Occipital lobe (tissue), 2 donors: ENCODE measurements around the gene ULBP3. TPM values are rescaled to one million over a fixed set of nuclear protein-coding genes. Genes with fewer than 3 reads are reported as not detected.
"Not testable (repeated sequence)": the region's sequence is repeated elsewhere in the genome, so short reads cannot be mapped to it uniquely, and the experiment has no call there.

Source experiments
- DNase-seq: peaks from one replicate; lab custom pipeline; 2025; lab: John Stamatoyannopoulos, UW
- total RNA-seq: library from RNA; depleted of rRNA; stranded (reverse); fragments of >200 nt; gene quantifications from one replicate; pipeline ENCODE4 v1.2.3, GENCODE V29; 2014

ULBP3 gene
- total RNA-seq, 1 donor from 2014 or later, result 6.2 TPM

GRCh38 chr6:150076196-150076893, 7.4 kb upstream of the ULBP3 start:
- no peak for DNase-seq

- no peak for DNase-seq
Measured at GRCh38 chr6:150075034-150075421, 6.1 kb upstream of the ULBP3 start.

- not testable (repeated sequence) for DNase-seq
Measured at GRCh38 chr6:150074396-150075033, 5.6 kb upstream of the ULBP3 start.

GRCh38 chr6:150072201-150072600, 3.3 kb upstream of the ULBP3 start:
- no peak for DNase-seq

- no peak for DNase-seq
Measured at GRCh38 chr6:150070236-150070818, 1.4 kb upstream of the ULBP3 start.

GRCh38 chr6:150069706-150070105, 785 bp upstream of the ULBP3 start:
- no peak for DNase-seq

- DNase-seq, result no peak
Measured at GRCh38 chr6:150068151-150068550, 770 bp downstream of the ULBP3 start.

- no peak for DNase-seq
Measured at GRCh38 chr6:150065083-150065482, 3.8 kb downstream of the ULBP3 start.

GRCh38 chr6:150063640-150064039, 5.3 kb downstream of the ULBP3 start:
- DNase-seq, result no peak

- not testable (repeated sequence) for DNase-seq
Measured at GRCh38 chr6:150059973-150060372, 8.9 kb downstream of the ULBP3 start.

- DNase-seq, result no peak
Measured at GRCh38 chr6:150058986-150059385, 9.9 kb downstream of the ULBP3 start.

- DNase-seq, result no peak
Measured at GRCh38 chr6:150058231-150058792, 10.6 kb downstream of the ULBP3 start.

GRCh38 chr6:150057501-150057951, 11.4 kb downstream of the ULBP3 start:
- DNase-seq, result no peak

- no peak for DNase-seq
Measured at GRCh38 chr6:150056916-150057315, 12.0 kb downstream of the ULBP3 start.

GRCh38 chr6:150056156-150056555, 12.8 kb downstream of the ULBP3 start:
- DNase-seq, result no peak

- DNase-seq, result no peak
Measured at GRCh38 chr6:150055131-150055530, 13.8 kb downstream of the ULBP3 start.

GRCh38 chr6:150053450-150053849, 15.5 kb downstream of the ULBP3 start:
- DNase-seq, result no peak

GRCh38 chr6:150050846-150051245, 18.1 kb downstream of the ULBP3 start:
- DNase-seq, result no peak

- DNase-seq, result no peak
Measured at GRCh38 chr6:150048099-150048498, 20.8 kb downstream of the ULBP3 start.

GRCh38 chr6:150046943-150047342, 22.0 kb downstream of the ULBP3 start:
- no peak for DNase-seq

- no peak for DNase-seq
Measured at GRCh38 chr6:150044621-150045145, 24.2 kb downstream of the ULBP3 start.
